Activated T-helper 2 cell treated with anti-CD3 and anti-CD28 coated beads, Interferon-gamma antibody, Interleukin-2, Interleukin-4, amounts not matched to agents 10 μg/mL and 5 μg/mL and 100 μg/mL, durations not matched to agents 14 hours and 24 hours and 36 hours (primary cell): ENCODE results near the gene CD53. TPM values are rescaled to one million over a fixed set of nuclear protein-coding genes. Genes with fewer than 3 reads are reported as not detected.
A peak's percentile ranks its signal among the peaks of the same experiment; 100 is the strongest.
"Not testable (repeated sequence)": the region's sequence is repeated elsewhere in the genome, so short reads cannot be mapped to it uniquely, and the experiment has no call there.

Experiments used
- DNase-seq: peaks from one replicate; pipeline ENCODE4 v3.0.0; 2021; ENCODE audit warnings: low spot score
- H3K27ac Mint-ChIP-seq: one replicate; pipeline ENCODE4 v1.8.0; 2021; ENCODE audit warnings: mixed read lengths
- H3K27me3 Mint-ChIP-seq: one replicate; pipeline ENCODE4 v1.8.0; 2021; ENCODE audit warnings: low read depth, mixed read lengths
- H3K36me3 Mint-ChIP-seq: one replicate; pipeline ENCODE4 v1.8.0; 2021; ENCODE audit warnings: low read depth, mixed read lengths
- H3K4me1 Mint-ChIP-seq: one replicate; pipeline ENCODE4 v1.8.0; 2021; ENCODE audit warnings: low read depth, mixed read lengths
- H3K4me3 Mint-ChIP-seq: one replicate; pipeline ENCODE4 v1.8.0; 2021; ENCODE audit warnings: low read depth, mild to moderate bottlenecking, moderate library complexity, mixed read lengths
- H3K9me3 Mint-ChIP-seq: one replicate; pipeline ENCODE4 v1.8.0; 2021; ENCODE audit warnings: mixed read lengths
- intact Hi-C: fragments of 100-400 bp; cut with micrococcal nuclease; formaldehyde crosslinking; loops from one replicate; pipeline ENCODE4 v1.15.1; 2023
- total RNA-seq: library from RNA; stranded (reverse); gene quantifications from 2 replicates; pipeline ENCODE4 v1.2.3, GENCODE V29; 2022

The CD53 gene
- total RNA-seq, 1 donor from 2014 or later = 165 TPM

- Mint-ChIP-seq H3K9me3 (peaks cover 32% of the 10 kb centered on the region), H3K4me1 (peaks cover 27% of the 10 kb centered on the region)
- DNase-seq, H3K4me3 Mint-ChIP-seq, H3K27ac Mint-ChIP-seq, intact Hi-C loops, H3K27me3 Mint-ChIP-seq, H3K36me3 Mint-ChIP-seq: not testable (repeated sequence)
Measured at GRCh38 chr1:110860620-110861019, 12.3 kb upstream of the CD53 start.

DNA sequence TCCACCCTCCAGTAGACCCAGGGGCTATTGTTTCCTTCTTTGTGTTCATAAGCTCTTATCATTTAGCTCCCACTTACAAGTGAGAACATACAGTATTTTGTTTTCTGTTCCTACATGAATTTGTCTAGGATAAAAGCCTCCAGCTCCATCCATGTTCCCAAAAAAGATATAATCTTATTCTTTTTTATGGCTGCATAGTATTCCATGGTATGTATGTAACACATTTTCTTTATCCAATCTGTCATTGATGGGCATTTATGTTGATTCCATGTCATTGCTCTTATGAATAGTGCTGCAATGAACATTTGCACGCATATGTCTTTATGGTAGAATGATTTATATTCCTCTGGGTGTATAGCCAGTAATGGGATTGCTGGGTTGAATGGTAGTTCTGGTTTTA is 11.0 kb upstream of the CD53 start:
- Mint-ChIP-seq H3K36me3 (peaks cover 17% of the 10 kb centered on the region), H3K4me1 (peaks cover 27% of the 10 kb centered on the region), H3K9me3 (peaks cover 45% of the 10 kb centered on the region)
- H3K4me3 Mint-ChIP-seq, H3K27ac Mint-ChIP-seq, H3K27me3 Mint-ChIP-seq, intact Hi-C loops, DNase-seq: not testable (repeated sequence)

DNA sequence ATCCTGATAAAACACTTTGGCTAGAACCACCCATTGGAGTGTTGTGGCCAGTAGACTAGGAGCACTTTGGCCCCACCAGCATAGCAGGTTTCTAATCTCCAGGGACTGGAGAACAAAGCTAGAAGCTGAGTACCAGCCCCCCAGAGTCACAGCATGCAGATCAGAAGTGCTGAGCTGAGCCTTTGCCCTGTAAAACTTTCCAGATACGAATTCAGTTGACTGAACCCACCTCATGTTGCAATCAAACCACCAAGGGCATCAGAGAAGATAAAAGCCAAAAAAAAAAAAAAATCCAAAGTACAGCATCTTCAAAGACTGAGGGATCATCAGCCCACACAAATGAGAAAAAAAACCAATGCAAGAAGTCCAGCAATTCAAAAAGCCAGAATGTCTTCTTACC is 8.7 kb upstream of the CD53 start:
- no peak overlapping the region for H3K4me3 Mint-ChIP-seq
- H3K36me3 Mint-ChIP-seq = peaks cover 26% of the 10 kb centered on the region
- peaks cover 17% of the 10 kb centered on the region for H3K4me1 Mint-ChIP-seq
- no peak overlapping the region for H3K27ac Mint-ChIP-seq
- H3K9me3 Mint-ChIP-seq = peaks cover 63% of the 10 kb centered on the region
- intact Hi-C loops = no loop called here
- DNase-seq = no peak
- no peaks in the 10 kb centered on the region for H3K27me3 Mint-ChIP-seq

- Mint-ChIP-seq H3K4me1 (peaks cover 19% of the 10 kb centered on the region), H3K4me3 (no peak overlapping the region), H3K27me3 (no peaks in the 10 kb centered on the region), H3K27ac (peak overlapping the region; percentile 19), H3K9me3 (peaks cover 28% of the 10 kb centered on the region), H3K36me3 (peaks cover 37% of the 10 kb centered on the region)
- intact Hi-C loops = loop anchor here (10.0 kb wide), 3 partner anchors 604 to 754 kb away; partner anchors contain the start of gene C1orf162
- DNase-seq = no peak
Measured at GRCh38 chr1:110870721-110871388, 2.1 kb upstream of the CD53 start.

DNA sequence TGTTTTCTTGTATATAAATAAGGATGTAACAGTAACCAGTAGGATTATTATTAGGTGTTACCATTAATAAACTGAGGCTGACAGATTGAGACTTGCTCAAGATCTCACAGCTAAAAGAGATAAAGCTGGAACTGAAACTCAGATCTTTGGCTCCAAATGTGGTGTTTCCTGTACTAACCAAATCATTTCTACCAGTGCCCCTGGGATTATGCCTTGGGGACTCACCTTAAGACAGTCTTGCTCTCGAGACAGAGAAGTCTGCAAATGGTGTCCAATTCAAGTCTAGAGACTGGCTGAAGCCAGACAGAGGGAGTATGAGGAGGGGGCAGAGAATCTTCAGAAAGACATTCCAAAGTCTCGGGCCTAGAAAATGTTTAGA is 593 bp upstream of the CD53 start:
- H3K4me3 Mint-ChIP-seq = peak overlapping the region; percentile 98
- H3K9me3 Mint-ChIP-seq = peaks cover 13% of the 10 kb centered on the region
- peak overlapping the region; percentile 98 for H3K27ac Mint-ChIP-seq
- no peak for DNase-seq
- no peaks in the 10 kb centered on the region for H3K27me3 Mint-ChIP-seq
- peaks cover 28% of the 10 kb centered on the region for H3K4me1 Mint-ChIP-seq
- peaks cover 34% of the 10 kb centered on the region for H3K36me3 Mint-ChIP-seq
- intact Hi-C loops = loop anchor here (2.0 to 10.0 kb wide), 4 partner anchors 24 to 752 kb away; partner anchors contain the start of gene C1orf162

- Mint-ChIP-seq H3K9me3 (no peaks in the 10 kb centered on the region), H3K27me3 (no peaks in the 10 kb centered on the region), H3K36me3 (peaks cover 40% of the 10 kb centered on the region), H3K4me1 (peaks cover 40% of the 10 kb centered on the region), H3K27ac (peak overlapping the region; percentile 98), H3K4me3 (peak overlapping the region; percentile 98)
- DNase-seq = no peak
- intact Hi-C loops = loop anchor here (1.0 to 10.0 kb wide), 8 partner anchors 7 to 751 kb away; partner anchors contain the start of genes C1orf162 and LRIF1
Measured at GRCh38 chr1:110873856-110874255, 908 bp downstream of the CD53 start.

DNA sequence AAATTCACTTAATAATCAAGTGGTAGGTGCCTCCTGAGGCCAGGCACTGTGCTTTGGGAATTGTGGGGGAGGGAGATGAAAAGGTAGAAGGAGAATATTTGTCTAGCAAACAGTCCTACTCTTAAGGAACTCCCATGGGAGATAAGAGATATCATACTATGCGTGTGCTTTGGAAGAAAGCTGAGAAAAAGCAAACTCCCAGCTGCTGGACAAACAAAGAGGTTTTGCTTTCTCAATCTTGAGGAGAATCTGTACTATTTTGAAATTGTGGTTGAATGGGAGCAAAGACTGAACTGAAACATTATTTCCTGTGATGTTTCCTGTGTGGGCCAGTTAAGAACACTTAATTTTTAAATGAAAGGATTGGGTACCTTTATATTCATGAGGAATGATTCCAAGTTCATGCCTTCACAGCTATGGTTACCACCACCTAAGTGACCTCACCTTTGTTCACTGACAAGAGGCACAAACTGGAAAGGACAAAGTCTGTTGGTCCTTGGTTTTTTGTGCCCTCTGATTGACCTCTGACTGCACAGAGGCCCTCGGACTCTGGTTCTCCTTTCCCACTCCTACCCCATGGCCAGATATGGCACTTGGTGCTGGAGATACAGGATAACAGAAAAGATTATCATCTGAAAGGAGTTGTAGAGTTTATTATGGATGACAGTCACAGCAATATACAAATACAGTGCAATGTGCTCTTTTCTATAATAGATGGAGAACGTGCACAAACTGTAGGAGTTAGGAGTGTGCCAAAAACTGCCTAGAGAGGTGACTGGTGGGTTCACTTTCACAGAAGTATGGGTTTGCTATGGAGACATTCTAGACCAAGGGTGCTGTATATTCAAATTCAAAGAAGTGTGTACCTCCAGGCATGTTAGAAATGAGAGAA is 1.6 kb downstream of the CD53 start:
- Mint-ChIP-seq H3K4me1 (peaks cover 42% of the 10 kb centered on the region), H3K27me3 (no peaks in the 10 kb centered on the region), H3K4me3 (peak overlapping the region; percentile 98), H3K27ac (peak overlapping the region; percentile 98), H3K36me3 (peaks cover 42% of the 10 kb centered on the region), H3K9me3 (no peaks in the 10 kb centered on the region)
- peak; percentile 13 for DNase-seq
- intact Hi-C loops = loop anchor here (1.0 to 10.0 kb wide), 8 partner anchors 89 to 750 kb away; partner anchors contain the start of genes C1orf162 and LRIF1

DNA sequence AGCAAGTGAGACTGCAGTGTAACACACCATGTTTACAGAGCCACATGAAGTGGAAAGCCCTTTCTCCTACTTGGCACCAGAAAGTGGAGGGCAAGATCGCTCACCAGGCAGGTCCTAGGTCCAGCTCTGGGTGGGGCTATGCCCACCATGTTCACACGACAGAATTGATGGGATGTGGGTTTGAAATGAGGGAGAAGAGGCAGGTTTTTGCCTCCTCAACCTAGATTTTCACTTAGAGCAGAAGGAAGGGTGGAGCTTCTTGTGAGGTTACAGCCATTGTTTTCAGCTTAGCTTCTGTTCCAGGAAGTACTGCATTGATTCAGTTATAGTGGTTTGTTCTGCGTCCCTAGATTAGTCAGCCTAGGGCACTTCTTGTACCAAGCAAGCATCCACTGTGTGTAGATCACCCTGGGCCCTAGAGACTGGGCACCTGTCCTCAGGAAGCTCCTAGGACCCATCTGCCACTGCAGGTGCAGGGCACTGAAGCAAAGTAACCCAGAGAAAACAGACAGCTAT is 2.3 kb downstream of the CD53 start:
- intact Hi-C loops = loop anchor here (2.0 to 10.0 kb wide), 6 partner anchors 228 to 750 kb away; partner anchors contain the start of gene C1orf162
- H3K36me3 Mint-ChIP-seq = peaks cover 45% of the 10 kb centered on the region
- H3K4me1 Mint-ChIP-seq = peaks cover 47% of the 10 kb centered on the region
- H3K27ac Mint-ChIP-seq = peak overlapping the region; percentile 98
- H3K27me3 Mint-ChIP-seq = no peaks in the 10 kb centered on the region
- H3K4me3 Mint-ChIP-seq = peak overlapping the region; percentile 98
- DNase-seq = peak; percentile 52
- H3K9me3 Mint-ChIP-seq = no peaks in the 10 kb centered on the region

GRCh38 chr1:110876748-110877341 is 3.9 kb downstream of the CD53 start:
- Mint-ChIP-seq H3K4me1 (peaks cover 56% of the 10 kb centered on the region), H3K27me3 (no peaks in the 10 kb centered on the region), H3K4me3 (peak overlapping the region; percentile 80), H3K27ac (peak overlapping the region; percentile 91), H3K36me3 (peaks cover 56% of the 10 kb centered on the region), H3K9me3 (no peaks in the 10 kb centered on the region)
- intact Hi-C loops = loop anchor here (5.0 to 10.0 kb wide), 5 partner anchors 230 to 748 kb away; partner anchors contain the start of gene C1orf162
- no peak for DNase-seq

GRCh38 chr1:110877364-110877763 is 4.4 kb downstream of the CD53 start:
- H3K4me3 Mint-ChIP-seq = peak overlapping the region; percentile 80
- peaks cover 56% of the 10 kb centered on the region for H3K4me1 Mint-ChIP-seq
- no peak for DNase-seq
- H3K36me3 Mint-ChIP-seq = peaks cover 60% of the 10 kb centered on the region
- H3K27ac Mint-ChIP-seq = peak overlapping the region; percentile 91
- intact Hi-C loops = loop anchor here (5.0 to 10.0 kb wide), 5 partner anchors 230 to 747 kb away; partner anchors contain the start of gene C1orf162
- H3K27me3 Mint-ChIP-seq = no peaks in the 10 kb centered on the region
- H3K9me3 Mint-ChIP-seq = no peaks in the 10 kb centered on the region

DNA sequence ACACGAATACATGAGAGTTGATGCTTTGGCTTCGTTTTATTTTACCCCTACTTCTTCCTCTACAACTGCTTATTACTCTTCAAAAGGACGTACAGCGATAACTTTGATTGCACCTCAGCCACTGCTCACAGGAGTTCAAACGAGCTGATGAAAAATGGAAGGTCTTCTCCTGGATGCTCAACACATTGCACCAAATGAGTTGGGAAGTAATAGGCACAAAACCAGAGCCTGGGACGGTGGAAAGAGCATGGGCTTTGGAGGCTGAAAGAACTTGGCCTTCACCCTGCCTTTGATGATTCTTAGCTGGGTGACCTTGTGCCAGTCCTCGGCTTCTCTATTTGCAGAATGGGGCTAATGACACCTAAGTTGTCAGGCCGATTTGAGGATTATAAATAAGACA is 4.8 kb downstream of the CD53 start:
- Mint-ChIP-seq H3K27ac (peak overlapping the region; percentile 91), H3K4me3 (peak overlapping the region; percentile 80), H3K9me3 (no peaks in the 10 kb centered on the region), H3K4me1 (peaks cover 56% of the 10 kb centered on the region), H3K36me3 (peaks cover 64% of the 10 kb centered on the region), H3K27me3 (no peaks in the 10 kb centered on the region)
- intact Hi-C loops = loop anchor here (5.0 to 10.0 kb wide), 5 partner anchors 230 to 747 kb away; partner anchors contain the start of gene C1orf162
- no peak for DNase-seq

DNA sequence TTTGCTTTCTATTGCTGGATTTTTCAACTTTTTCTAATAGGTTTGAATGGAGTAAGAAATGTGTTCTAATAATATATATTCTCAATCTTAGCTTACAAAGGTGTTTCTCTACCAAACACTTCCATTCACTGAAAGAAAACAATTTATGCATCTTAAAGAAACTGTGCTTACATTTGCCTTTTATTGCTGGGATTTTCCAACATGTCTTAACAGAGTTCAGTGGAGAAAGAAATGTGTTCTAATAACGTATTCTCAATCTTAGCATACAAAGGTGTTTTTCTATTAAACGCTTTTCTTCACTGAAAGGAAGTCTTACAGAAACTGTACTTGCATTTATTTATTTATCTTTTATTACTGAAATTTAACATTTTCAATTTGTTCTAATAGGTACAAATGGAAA is 5.6 kb downstream of the CD53 start:
- H3K4me3 Mint-ChIP-seq = peak overlapping the region; percentile 80
- peaks cover 63% of the 10 kb centered on the region for H3K4me1 Mint-ChIP-seq
- no peaks in the 10 kb centered on the region for H3K27me3 Mint-ChIP-seq
- no peaks in the 10 kb centered on the region for H3K9me3 Mint-ChIP-seq
- intact Hi-C loops = loop anchor here (5.0 to 10.0 kb wide), 5 partner anchors 231 to 746 kb away; partner anchors contain the start of gene C1orf162
- H3K27ac Mint-ChIP-seq = no peak overlapping the region
- DNase-seq = no peak
- peaks cover 63% of the 10 kb centered on the region for H3K36me3 Mint-ChIP-seq
